ENCODE data around the gene PDE6B.

Gene PDE6B

DNA sequence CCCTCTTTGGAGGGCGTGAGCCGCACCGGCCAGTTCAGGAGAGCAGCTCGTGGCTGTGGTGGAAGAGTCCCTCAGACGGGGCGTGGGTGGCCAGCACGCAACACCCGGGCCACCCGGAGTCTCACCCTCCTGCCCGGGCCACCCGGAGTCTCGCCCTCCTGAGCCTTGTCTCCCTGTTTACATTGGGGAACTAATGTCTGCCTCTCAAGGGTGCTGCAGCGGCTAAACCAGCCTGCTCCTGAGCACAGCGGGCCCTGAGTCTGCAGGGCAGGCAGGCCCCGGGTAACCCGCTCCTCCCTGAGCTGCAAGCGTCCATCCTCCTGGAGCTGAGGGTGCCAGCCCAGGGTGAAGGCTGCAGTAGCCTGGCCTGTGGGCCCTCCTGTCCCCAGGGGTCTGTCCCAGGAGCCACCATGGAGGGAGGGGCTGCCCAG lies 3.0 kb downstream of the PDE6B start:
- no peak for TF ChIP-seq CTCF (conservative IDR thresholded peaks at IDR 0.05)
- H3K27ac ChIP-seq, result no peak overlapping the region

GRCh38 chr4:628821-629635 lies 3.7 kb downstream of the PDE6B start:
- TF ChIP-seq CTCF (conservative IDR thresholded peaks at IDR 0.05), result no peak
- no peak overlapping the region for H3K27ac ChIP-seq

GRCh38 chr4:629636-629914 lies 4.2 kb downstream of the PDE6B start:
- no peak overlapping the region for H3K27ac ChIP-seq
- TF ChIP-seq CTCF (conservative IDR thresholded peaks at IDR 0.05), result no peak

DNA sequence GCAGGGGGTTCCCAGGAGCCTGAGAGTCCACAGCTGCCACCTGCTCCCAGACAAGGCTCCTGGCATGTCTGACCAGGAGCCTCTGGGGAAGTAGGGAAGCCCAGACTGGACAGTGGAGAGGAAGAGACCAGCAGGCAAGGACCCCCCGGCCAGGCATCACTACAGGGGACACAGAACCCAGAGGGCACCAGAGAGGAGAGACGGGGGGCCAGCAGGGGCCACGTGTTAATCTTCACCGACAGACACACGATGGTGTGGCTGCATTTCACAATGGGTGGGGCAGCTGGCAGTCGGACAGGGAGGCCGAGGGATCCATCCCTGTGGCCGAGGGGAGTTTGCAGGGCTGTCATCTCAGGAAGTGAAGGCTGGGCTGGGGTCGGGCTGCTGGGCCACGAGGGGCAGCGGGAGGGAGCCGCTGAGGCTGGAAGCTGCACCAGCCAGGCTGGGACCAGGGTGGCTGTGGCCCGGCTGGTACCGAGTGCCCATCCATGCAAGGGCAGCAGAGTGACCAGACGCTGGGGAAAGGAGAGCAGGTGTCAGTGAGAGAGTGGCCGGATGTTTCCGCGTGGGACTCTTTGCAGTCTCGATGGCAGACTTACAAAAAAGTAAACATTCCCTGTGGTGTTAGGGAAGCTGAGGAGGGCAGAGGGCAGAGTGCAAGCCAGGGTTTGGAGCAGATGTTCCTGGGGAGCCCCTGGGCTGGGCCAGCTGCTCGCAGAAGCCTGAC lies 4.7 kb downstream of the PDE6B start:
- TF ChIP-seq CTCF (conservative IDR thresholded peaks at IDR 0.05), result no peak
- H3K27ac ChIP-seq, result no peak overlapping the region

- no peak for TF ChIP-seq CTCF (conservative IDR thresholded peaks at IDR 0.05)
- no peak overlapping the region for H3K27ac ChIP-seq
Measured at GRCh38 chr4:630656-631055, 5.3 kb downstream of the PDE6B start.

GRCh38 chr4:632196-632790 lies 6.9 kb downstream of the PDE6B start:
- no peak overlapping the region for H3K27ac ChIP-seq
- no peak for TF ChIP-seq CTCF (conservative IDR thresholded peaks at IDR 0.05)

- no peak for TF ChIP-seq CTCF (conservative IDR thresholded peaks at IDR 0.05)
- H3K27ac ChIP-seq, result no peak overlapping the region
Measured at GRCh38 chr4:632926-633325, 7.6 kb downstream of the PDE6B start.

Data from VCaP (cell line).